SK-N-MC (cell line): Measurements from ENCODE around the gene GRK6.

Experiments
- EZH2 ChIP-seq: fragments of 200-600 bp; sonication (generic); IDR thresholded peaks from one replicate; pipeline ENCODE4 v1.6.1; 2017; ENCODE audit warnings: antibody characterized with exemption
- POLR2AphosphoS5 ChIP-seq: IDR thresholded peaks from 2 replicates; pipeline ENCODE4 v1.6.1; 2012; ENCODE audit warnings: mild to moderate bottlenecking, low read depth, low read length, borderline replicate concordance

GRCh38 chr5:177486256-177486655 is 59.8 kb downstream of the GRK6 start:
- TF ChIP-seq POLR2AphosphoS5 (no peak), EZH2 (no peak)
